HEK293 (cell line): ENCODE data around the gene PDPK1.

Experiments
- KLF9 ChIP-seq: fragments of 450-650 bp; formaldehyde crosslinking; IDR thresholded peaks from 2 replicates; pipeline ENCODE4 v1.5.1; 2016; ENCODE audit warnings: missing biosample characterization, missing genetic modification characterization, low read depth
- PRDM1 ChIP-seq: fragments of 450-650 bp; formaldehyde crosslinking; IDR thresholded peaks from 2 replicates; pipeline ENCODE4; 2016; ENCODE audit warnings: missing biosample characterization, missing genetic modification characterization
- RBAK ChIP-seq: fragments of 450-650 bp; formaldehyde crosslinking; IDR thresholded peaks from 2 replicates; pipeline ENCODE4 v1.5.1; 2016; ENCODE audit warnings: missing biosample characterization, missing genetic modification characterization
- SP2 ChIP-seq: fragments of 450-650 bp; formaldehyde crosslinking; IDR thresholded peaks from 2 replicates; pipeline ENCODE4 v1.5.1; 2016; ENCODE audit warnings: missing biosample characterization, missing genetic modification characterization
- TSHZ1 ChIP-seq: fragments of 450-650 bp; formaldehyde crosslinking; IDR thresholded peaks from 2 replicates; pipeline ENCODE4 v1.5.1; 2016; ENCODE audit warnings: missing biosample characterization, missing genetic modification characterization, borderline replicate concordance
- YY1 ChIP-seq: fragments of 450-650 bp; formaldehyde crosslinking; IDR thresholded peaks from 2 replicates; pipeline ENCODE4 v1.5.1; 2018; ENCODE audit warnings: missing biosample characterization, missing genetic modification characterization
- ZFP37 ChIP-seq: fragments of 450-650 bp; formaldehyde crosslinking; IDR thresholded peaks from 2 replicates; pipeline ENCODE4 v1.5.1; 2016; ENCODE audit warnings: missing biosample characterization, missing genetic modification characterization
- ZNF133 ChIP-seq: fragments of 450-650 bp; formaldehyde crosslinking; IDR thresholded peaks from 2 replicates; pipeline ENCODE4 v1.5.1; 2016; ENCODE audit warnings: missing biosample characterization, missing genetic modification characterization
- ZNF155 ChIP-seq: fragments of 450-650 bp; formaldehyde crosslinking; IDR thresholded peaks from 2 replicates; pipeline ENCODE4 v1.5.1; 2016; ENCODE audit warnings: missing biosample characterization, missing genetic modification characterization
- ZNF280D ChIP-seq: fragments of 450-650 bp; formaldehyde crosslinking; IDR thresholded peaks from 2 replicates; pipeline ENCODE4 v1.5.1; 2016; ENCODE audit warnings: missing biosample characterization, missing genetic modification characterization
- ZNF362 ChIP-seq: fragments of 450-650 bp; formaldehyde crosslinking; IDR thresholded peaks from 2 replicates; pipeline ENCODE4 v1.5.1; 2016; ENCODE audit warnings: missing biosample characterization, missing genetic modification characterization
- ZNF366 ChIP-seq: fragments of 450-650 bp; formaldehyde crosslinking; conservative IDR thresholded peaks from 2 replicates; pipeline ENCODE4 v1.5.1; 2016; ENCODE audit warnings: missing biosample characterization, missing genetic modification characterization
- ZNF473 ChIP-seq: fragments of 450-650 bp; formaldehyde crosslinking; IDR thresholded peaks from 2 replicates; pipeline ENCODE4 v1.5.1; 2017; ENCODE audit warnings: missing biosample characterization, missing genetic modification characterization
- ZNF610 ChIP-seq: fragments of 450-650 bp; formaldehyde crosslinking; IDR thresholded peaks from 2 replicates; pipeline ENCODE4 v1.5.1; 2016; ENCODE audit warnings: missing biosample characterization, missing genetic modification characterization, borderline replicate concordance
- ZNF626 ChIP-seq: fragments of 450-650 bp; sonication (Bioruptor Pico); formaldehyde crosslinking; IDR thresholded peaks from 2 replicates; pipeline ENCODE4 v1.5.1; 2018; ENCODE audit warnings: missing biosample characterization, missing genetic modification characterization, inconsistent platforms
- ZNF654 ChIP-seq: fragments of 450-650 bp; formaldehyde crosslinking; IDR thresholded peaks from 2 replicates; pipeline ENCODE4 v1.5.1; 2016; ENCODE audit warnings: low read depth, missing biosample characterization, missing genetic modification characterization
- ZNF660 ChIP-seq: fragments of 450-650 bp; IDR thresholded peaks from 2 replicates; pipeline ENCODE4 v1.5.1; 2018; ENCODE audit warnings: missing biosample characterization, mild to moderate bottlenecking, missing genetic modification characterization
- TF ChIP-seq, protein P1 (sequence below): fragments of 450-650 bp; formaldehyde crosslinking; IDR thresholded peaks from 2 replicates; pipeline ENCODE4 v1.5.1; 2016; ENCODE audit warnings: missing biosample characterization, missing genetic modification characterization, borderline replicate concordance
- TF ChIP-seq, protein P2 (sequence below): fragments of 450-650 bp; formaldehyde crosslinking; IDR thresholded peaks from 2 replicates; pipeline ENCODE4 v1.5.1; 2016; ENCODE audit warnings: missing biosample characterization, missing genetic modification characterization
- TF ChIP-seq, protein P3 (sequence below): fragments of 450-650 bp; formaldehyde crosslinking; IDR thresholded peaks from 2 replicates; pipeline ENCODE4 v1.5.1; 2017; ENCODE audit warnings: missing biosample characterization, missing genetic modification characterization
- TF ChIP-seq, protein P4 (sequence below): fragments of 450-650 bp; formaldehyde crosslinking; IDR thresholded peaks from 2 replicates; pipeline ENCODE4 v1.5.1; 2016; ENCODE audit warnings: missing biosample characterization, missing genetic modification characterization

PDPK1 gene

GRCh38 chr16:2603165-2604015, 65.6 kb downstream of the PDPK1 start (continued):
- TF ChIP-seq RBAK (no peak), PRDM1 (tag by site-specific recombination) (no peak), YY1 (tag by site-specific recombination) (peak; percentile 95), ZFP37 (tag by site-specific recombination) (peak; percentile 87), ZNF610 (tag by site-specific recombination) (peak; percentile 73; the same call in 1 of the 2 replicates), ZNF133 (tag by site-specific recombination) (no peak), ZNF660 (tag by site-specific recombination) (peak; percentile 99), ZNF473 (tag by site-specific recombination) (no peak), ZNF626 (tag by site-specific recombination) (no peak; the same call in 1 of the 2 replicates), TSHZ1 (peak; percentile 54), ZNF280D (tag by site-specific recombination) (no peak), ZNF155 (tag by site-specific recombination) (no peak), ZNF654 (no peak), KLF9 (tag by site-specific recombination) (peak; percentile 99), SP2 (peak; percentile 97), ZNF362 (tag by site-specific recombination) (no peak), ZNF366 (peak; percentile 63)
- TF ChIP-seq, protein P1, sequence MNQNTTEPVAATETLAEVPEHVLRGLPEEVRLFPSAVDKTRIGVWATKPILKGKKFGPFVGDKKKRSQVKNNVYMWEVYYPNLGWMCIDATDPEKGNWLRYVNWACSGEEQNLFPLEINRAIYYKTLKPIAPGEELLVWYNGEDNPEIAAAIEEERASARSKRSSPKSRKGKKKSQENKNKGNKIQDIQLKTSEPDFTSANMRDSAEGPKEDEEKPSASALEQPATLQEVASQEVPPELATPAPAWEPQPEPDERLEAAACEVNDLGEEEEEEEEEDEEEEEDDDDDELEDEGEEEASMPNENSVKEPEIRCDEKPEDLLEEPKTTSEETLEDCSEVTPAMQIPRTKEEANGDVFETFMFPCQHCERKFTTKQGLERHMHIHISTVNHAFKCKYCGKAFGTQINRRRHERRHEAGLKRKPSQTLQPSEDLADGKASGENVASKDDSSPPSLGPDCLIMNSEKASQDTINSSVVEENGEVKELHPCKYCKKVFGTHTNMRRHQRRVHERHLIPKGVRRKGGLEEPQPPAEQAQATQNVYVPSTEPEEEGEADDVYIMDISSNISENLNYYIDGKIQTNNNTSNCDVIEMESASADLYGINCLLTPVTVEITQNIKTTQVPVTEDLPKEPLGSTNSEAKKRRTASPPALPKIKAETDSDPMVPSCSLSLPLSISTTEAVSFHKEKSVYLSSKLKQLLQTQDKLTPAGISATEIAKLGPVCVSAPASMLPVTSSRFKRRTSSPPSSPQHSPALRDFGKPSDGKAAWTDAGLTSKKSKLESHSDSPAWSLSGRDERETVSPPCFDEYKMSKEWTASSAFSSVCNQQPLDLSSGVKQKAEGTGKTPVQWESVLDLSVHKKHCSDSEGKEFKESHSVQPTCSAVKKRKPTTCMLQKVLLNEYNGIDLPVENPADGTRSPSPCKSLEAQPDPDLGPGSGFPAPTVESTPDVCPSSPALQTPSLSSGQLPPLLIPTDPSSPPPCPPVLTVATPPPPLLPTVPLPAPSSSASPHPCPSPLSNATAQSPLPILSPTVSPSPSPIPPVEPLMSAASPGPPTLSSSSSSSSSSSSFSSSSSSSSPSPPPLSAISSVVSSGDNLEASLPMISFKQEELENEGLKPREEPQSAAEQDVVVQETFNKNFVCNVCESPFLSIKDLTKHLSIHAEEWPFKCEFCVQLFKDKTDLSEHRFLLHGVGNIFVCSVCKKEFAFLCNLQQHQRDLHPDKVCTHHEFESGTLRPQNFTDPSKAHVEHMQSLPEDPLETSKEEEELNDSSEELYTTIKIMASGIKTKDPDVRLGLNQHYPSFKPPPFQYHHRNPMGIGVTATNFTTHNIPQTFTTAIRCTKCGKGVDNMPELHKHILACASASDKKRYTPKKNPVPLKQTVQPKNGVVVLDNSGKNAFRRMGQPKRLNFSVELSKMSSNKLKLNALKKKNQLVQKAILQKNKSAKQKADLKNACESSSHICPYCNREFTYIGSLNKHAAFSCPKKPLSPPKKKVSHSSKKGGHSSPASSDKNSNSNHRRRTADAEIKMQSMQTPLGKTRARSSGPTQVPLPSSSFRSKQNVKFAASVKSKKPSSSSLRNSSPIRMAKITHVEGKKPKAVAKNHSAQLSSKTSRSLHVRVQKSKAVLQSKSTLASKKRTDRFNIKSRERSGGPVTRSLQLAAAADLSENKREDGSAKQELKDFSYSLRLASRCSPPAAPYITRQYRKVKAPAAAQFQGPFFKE (tag by site-specific recombination) = no peak
- TF ChIP-seq, protein P2, sequence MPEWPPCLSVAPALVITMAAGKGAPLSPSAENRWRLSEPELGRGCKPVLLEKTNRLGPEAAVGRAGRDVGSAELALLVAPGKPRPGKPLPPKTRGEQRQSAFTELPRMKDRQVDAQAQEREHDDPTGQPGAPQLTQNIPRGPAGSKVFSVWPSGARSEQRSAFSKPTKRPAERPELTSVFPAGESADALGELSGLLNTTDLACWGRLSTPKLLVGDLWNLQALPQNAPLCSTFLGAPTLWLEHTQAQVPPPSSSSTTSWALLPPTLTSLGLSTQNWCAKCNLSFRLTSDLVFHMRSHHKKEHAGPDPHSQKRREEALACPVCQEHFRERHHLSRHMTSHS (tag by site-specific recombination) = no peak; the same call in 1 of the 2 replicates
- TF ChIP-seq, protein P3, sequence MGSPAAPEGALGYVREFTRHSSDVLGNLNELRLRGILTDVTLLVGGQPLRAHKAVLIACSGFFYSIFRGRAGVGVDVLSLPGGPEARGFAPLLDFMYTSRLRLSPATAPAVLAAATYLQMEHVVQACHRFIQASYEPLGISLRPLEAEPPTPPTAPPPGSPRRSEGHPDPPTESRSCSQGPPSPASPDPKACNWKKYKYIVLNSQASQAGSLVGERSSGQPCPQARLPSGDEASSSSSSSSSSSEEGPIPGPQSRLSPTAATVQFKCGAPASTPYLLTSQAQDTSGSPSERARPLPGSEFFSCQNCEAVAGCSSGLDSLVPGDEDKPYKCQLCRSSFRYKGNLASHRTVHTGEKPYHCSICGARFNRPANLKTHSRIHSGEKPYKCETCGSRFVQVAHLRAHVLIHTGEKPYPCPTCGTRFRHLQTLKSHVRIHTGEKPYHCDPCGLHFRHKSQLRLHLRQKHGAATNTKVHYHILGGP (tag by site-specific recombination) = no peak
- TF ChIP-seq, protein P4, sequence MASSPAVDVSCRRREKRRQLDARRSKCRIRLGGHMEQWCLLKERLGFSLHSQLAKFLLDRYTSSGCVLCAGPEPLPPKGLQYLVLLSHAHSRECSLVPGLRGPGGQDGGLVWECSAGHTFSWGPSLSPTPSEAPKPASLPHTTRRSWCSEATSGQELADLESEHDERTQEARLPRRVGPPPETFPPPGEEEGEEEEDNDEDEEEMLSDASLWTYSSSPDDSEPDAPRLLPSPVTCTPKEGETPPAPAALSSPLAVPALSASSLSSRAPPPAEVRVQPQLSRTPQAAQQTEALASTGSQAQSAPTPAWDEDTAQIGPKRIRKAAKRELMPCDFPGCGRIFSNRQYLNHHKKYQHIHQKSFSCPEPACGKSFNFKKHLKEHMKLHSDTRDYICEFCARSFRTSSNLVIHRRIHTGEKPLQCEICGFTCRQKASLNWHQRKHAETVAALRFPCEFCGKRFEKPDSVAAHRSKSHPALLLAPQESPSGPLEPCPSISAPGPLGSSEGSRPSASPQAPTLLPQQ = peak; percentile 93
